HCT116 (cell line): ENCODE data around the gene TRRAP.

Experiments used
- CTCF ChIP-seq, 3 experiments: fragments of 200-600 bp in 1 of 3; sonication (generic) in 1 of 3; IDR thresholded peaks in 2 of 3; conservative IDR thresholded peaks in 1 of 3; 2 replicates each; pipeline ENCODE4 v1.5.1; 2012 to 2017; ENCODE audit warnings: low read depth in 2 of 3, low read length in 2 of 3, antibody characterized with exemption in 1 of 3, borderline replicate concordance in 1 of 3, control low read depth in 1 of 3, mild to moderate bottlenecking in 1 of 3, mixed read lengths in 1 of 3, mixed run types in 1 of 3, moderate library complexity in 1 of 3; ENCODE audit not compliant: insufficient read depth in 1 of 3
- EZH2 ChIP-seq: fragments of 200-600 bp; sonication (generic); IDR thresholded peaks from 2 replicates; pipeline ENCODE4 v1.6.1; 2017; ENCODE audit warnings: antibody characterized with exemption, mixed run types
- POLR2A ChIP-seq: IDR thresholded peaks from 2 replicates; pipeline ENCODE4 v1.7.0; 2011; ENCODE audit warnings: borderline replicate concordance; ENCODE audit not compliant: insufficient read depth, insufficient read length; ENCODE audit errors: extremely low read depth
- POLR2AphosphoS5 ChIP-seq: IDR thresholded peaks from 2 replicates; pipeline ENCODE4 v1.6.1; 2011; ENCODE audit warnings: mild to moderate bottlenecking, low read depth, low read length, moderate library complexity
- REST ChIP-seq: IDR thresholded peaks from 2 replicates; pipeline ENCODE4 v1.6.1; 2012; ENCODE audit warnings: low read depth
- TCF7L2 ChIP-seq: IDR thresholded peaks from 2 replicates; pipeline ENCODE4 v1.7.0; 2011; ENCODE audit warnings: borderline replicate concordance, inconsistent platforms; ENCODE audit not compliant: insufficient read depth, insufficient read length; ENCODE audit errors: extremely low read depth
- ZFX ChIP-seq: fragments of 450-650 bp; IDR thresholded peaks from 2 replicates; pipeline ENCODE4 v1.6.1; 2017

GRCh38 chr7:98949336-98950044 is 71.2 kb downstream of the TRRAP start:
- TF ChIP-seq EZH2: no peak
- no peak for TF ChIP-seq POLR2A
- TF ChIP-seq CTCF (IDR thresholded peaks at IDR 0.05 in 2 of 3, conservative IDR thresholded peaks at IDR 0.05 in 1 of 3; ENCODE audit: borderline replicate concordance in 1 of 3, insufficient read depth in 1 of 3, low read depth in 2 of 3, low read length in 2 of 3): no peak
- no peak for TF ChIP-seq POLR2AphosphoS5
- no peak for TF ChIP-seq ZFX
- no peak for TF ChIP-seq TCF7L2
- no peak for TF ChIP-seq REST
